Caco-2 (cell line): ENCODE measurements around the gene NANOS1. TPM values are rescaled to one million over a fixed set of nuclear protein-coding genes. Genes with fewer than 3 reads are reported as not detected.

Experiments used
- BruUV-seq: library from RNA; stranded (reverse); fragments of 400-500 nt; replicated peaks from 2 replicates; lab custom pipeline; 2021; lab: Mats Ljungman, UMichigan
- CTCF ChIA-PET: fragments of 300-600 bp; sonication (Branson Sonifier 250); formaldehyde crosslinking; loops from one replicate; lab custom pipeline; 2022; ENCODE audit warnings: antibody characterized with exemption; lab: Charles Lee
- POLR2A ChIA-PET: fragments of 300-600 bp; sonication (Branson Sonifier 250); formaldehyde crosslinking; loops from one replicate; lab custom pipeline; 2022; ENCODE audit warnings: antibody characterized with exemption; lab: Charles Lee
- DNase-seq, 2 experiments: peaks; one replicate each; pipeline versions ENCODE4 v3.0.0 to v3.0.0-alpha.2; 2020 to 2022
- H3K27me3 ChIP-seq: replicated peaks from 2 replicates; pipeline ENCODE4 v1.6.0; 2011; ENCODE audit warnings: low read length; ENCODE audit not compliant: control insufficient read depth, insufficient read depth
- H3K36me3 ChIP-seq: 2 replicates; pipeline ENCODE4 v1.5.1; 2011; ENCODE audit warnings: low read length; ENCODE audit not compliant: control insufficient read depth, insufficient read depth
- H3K4me1 ChIP-seq: fragments of 250-450 bp; sonication (Bioruptor Pico); 2 replicates; pipeline ENCODE4 v1.5.1; 2020; ENCODE audit warnings: mild to moderate bottlenecking
- H3K4me3 ChIP-seq: 2 replicates; pipeline ENCODE4 v1.5.1; 2011; ENCODE audit warnings: low read depth, mild to moderate bottlenecking, control low read depth, low read length
- H3K9me3 ChIP-seq: fragments of 250-450 bp; sonication (Bioruptor Pico); 2 replicates; pipeline ENCODE4 v1.5.1; 2020; ENCODE audit warnings: mild to moderate bottlenecking, moderate library complexity
- H3K27ac Mint-ChIP-seq: one replicate; pipeline ENCODE4 v1.8.0; 2022; ENCODE audit warnings: mixed read lengths; ENCODE audit not compliant: unreplicated experiment
- H3K27me3 Mint-ChIP-seq: one replicate; pipeline ENCODE4 v1.8.0; 2022; ENCODE audit warnings: mixed read lengths; ENCODE audit not compliant: insufficient read depth, unreplicated experiment
- H3K36me3 Mint-ChIP-seq: one replicate; pipeline ENCODE4 v1.8.0; 2022; ENCODE audit warnings: mild to moderate bottlenecking, mixed read lengths; ENCODE audit not compliant: insufficient read depth, unreplicated experiment
- H3K4me1 Mint-ChIP-seq: one replicate; pipeline ENCODE4 v1.8.0; 2022; ENCODE audit warnings: low read depth, mixed read lengths; ENCODE audit not compliant: unreplicated experiment
- H3K4me3 Mint-ChIP-seq: one replicate; pipeline ENCODE4 v1.8.0; 2022; ENCODE audit warnings: mild to moderate bottlenecking, moderate library complexity, mixed read lengths; ENCODE audit not compliant: unreplicated experiment
- H3K9me3 Mint-ChIP-seq: one replicate; pipeline ENCODE4 v1.8.0; 2022; ENCODE audit warnings: mixed read lengths; ENCODE audit not compliant: unreplicated experiment
- CTCF ChIP-seq, 2 experiments: fragments of 200-600 bp in 1 of 2; IDR thresholded peaks; 1 replicate in 1 of 2; 2 replicates in 1 of 2; pipeline versions ENCODE4 v1.5.1 to v1.8.0; 2011 to 2022; ENCODE audit warnings: antibody characterized with exemption in 1 of 2, control low read depth in 1 of 2, inconsistent platforms in 1 of 2, low read depth in 1 of 2, low read length in 1 of 2, mild to moderate bottlenecking in 1 of 2, moderate library complexity in 1 of 2; ENCODE audit not compliant: insufficient read depth in 1 of 2, severe bottlenecking in 1 of 2, unreplicated experiment in 1 of 2
- intact Hi-C: fragments of 100-400 bp; cut with micrococcal nuclease; formaldehyde crosslinking; loops from one replicate; pipeline ENCODE4 v1.10.0; 2022; ENCODE audit not compliant: unreplicated experiment
- total RNA-seq: library from RNA; stranded (reverse); gene quantifications from 2 replicates; pipeline ENCODE4 v1.2.3, GENCODE V29; 2022

The NANOS1 gene
- total RNA-seq, 1 experiment from 2014 or later: 5.9 TPM

GRCh38 chr10:118998183-118998582, 31.3 kb upstream of the NANOS1 start:
- intact Hi-C loops: no loop called here
- H3K36me3 Mint-ChIP-seq: peaks cover 6% of the 10 kb centered on the region
- no peaks in the 10 kb centered on the region for H3K27me3 ChIP-seq
- peaks cover 13% of the 10 kb centered on the region for H3K27me3 Mint-ChIP-seq
- H3K4me1 ChIP-seq: no peaks in the 10 kb centered on the region
- H3K9me3 Mint-ChIP-seq: peaks cover 13% of the 10 kb centered on the region
- no TSS peak for BruUV-seq
- H3K36me3 ChIP-seq: no peaks in the 10 kb centered on the region
- H3K4me3 Mint-ChIP-seq: no peak overlapping the region
- DNase-seq: no peak
- H3K4me1 Mint-ChIP-seq: no peaks in the 10 kb centered on the region
- no peak overlapping the region for H3K27ac Mint-ChIP-seq
- TF ChIP-seq CTCF (IDR thresholded peaks at IDR 0.05; ENCODE audit: insufficient read depth in 1 of 2, low read depth in 1 of 2, low read length in 1 of 2, severe bottlenecking in 1 of 2, unreplicated experiment in 1 of 2): no peak
- H3K4me3 ChIP-seq: no peak overlapping the region
- no peaks in the 10 kb centered on the region for H3K9me3 ChIP-seq
- POLR2A ChIA-PET: no interaction called here
- CTCF ChIA-PET: no interaction called here

GRCh38 chr10:119001717-119002500, 27.6 kb upstream of the NANOS1 start:
- no peak overlapping the region for H3K4me3 Mint-ChIP-seq
- Histone ChIP-seq H3K9me3 (no peaks in the 10 kb centered on the region), H3K4me1 (peaks cover 7% of the 10 kb centered on the region), H3K27me3 (no peaks in the 10 kb centered on the region), H3K4me3 (no peak overlapping the region), H3K36me3 (no peaks in the 10 kb centered on the region)
- intact Hi-C loops: no loop called here
- TF ChIP-seq CTCF (IDR thresholded peaks at IDR 0.05; ENCODE audit: insufficient read depth in 1 of 2, low read depth in 1 of 2, low read length in 1 of 2, severe bottlenecking in 1 of 2, unreplicated experiment in 1 of 2): no peak
- peaks cover 6% of the 10 kb centered on the region for H3K36me3 Mint-ChIP-seq
- peaks cover 8% of the 10 kb centered on the region for H3K27me3 Mint-ChIP-seq
- H3K9me3 Mint-ChIP-seq: peaks cover 13% of the 10 kb centered on the region
- peaks cover 5% of the 10 kb centered on the region for H3K4me1 Mint-ChIP-seq
- no peak overlapping the region for H3K27ac Mint-ChIP-seq
- no peak for DNase-seq
- no TSS peak for BruUV-seq
- CTCF ChIA-PET: no interaction called here
- POLR2A ChIA-PET: no interaction called here

GRCh38 chr10:119003572-119004289, 25.8 kb upstream of the NANOS1 start:
- Histone ChIP-seq H3K4me1 (peaks cover 11% of the 10 kb centered on the region), H3K4me3 (no peak overlapping the region), H3K27me3 (no peaks in the 10 kb centered on the region), H3K9me3 (no peaks in the 10 kb centered on the region), H3K36me3 (no peaks in the 10 kb centered on the region)
- Mint-ChIP-seq H3K4me1 (peaks cover 8% of the 10 kb centered on the region), H3K27me3 (no peaks in the 10 kb centered on the region), H3K27ac (no peak overlapping the region), H3K4me3 (no peak overlapping the region), H3K9me3 (peaks cover 2% of the 10 kb centered on the region), H3K36me3 (peaks cover 6% of the 10 kb centered on the region)
- intact Hi-C loops: no loop called here
- DNase-seq: no peak
- BruUV-seq: no TSS peak
- POLR2A ChIA-PET: no interaction called here
- TF ChIP-seq CTCF (IDR thresholded peaks at IDR 0.05; ENCODE audit: insufficient read depth in 1 of 2, low read depth in 1 of 2, low read length in 1 of 2, severe bottlenecking in 1 of 2, unreplicated experiment in 1 of 2): no peak
- CTCF ChIA-PET: no interaction called here
